Panc1 (cell line): ENCODE measurements around the gene FKBP10. TPM values are rescaled to one million over a fixed set of nuclear protein-coding genes. Genes with fewer than 3 reads are reported as not detected.

Experiments
- ATAC-seq: fragments of 200-7000 bp; cut with Tn5 transposase; 2 replicates; pipeline ENCODE4 v1.9.1; 2020; ENCODE audit warnings: mild to moderate bottlenecking, moderate library complexity
- BruUV-seq: library from RNA; stranded (reverse); fragments of 400-500 nt; replicated peaks from 2 replicates; lab custom pipeline; 2021; lab: Mats Ljungman, UMichigan
- CTCF ChIA-PET: fragments of 300-600 bp; sonication (Branson Sonifier 250); formaldehyde crosslinking; loops from one replicate; lab custom pipeline; 2022; ENCODE audit warnings: antibody characterized with exemption; lab: Charles Lee
- POLR2A ChIA-PET: fragments of 300-600 bp; sonication (Branson Sonifier 250); formaldehyde crosslinking; loops from one replicate; lab custom pipeline; 2022; ENCODE audit warnings: antibody characterized with exemption; lab: Charles Lee
- DNase-seq: peaks from one replicate; pipeline ENCODE4 v3.0.0-alpha.2; 2010; ENCODE audit warnings: low read depth, low spot score
- H3K27ac ChIP-seq: 2 replicates; pipeline ENCODE4 v1.5.1; 2011; ENCODE audit warnings: mild to moderate bottlenecking, low read length, inconsistent platforms
- H3K27me3 ChIP-seq: fragments of 200-500 bp; sonication (Bioruptor generic); 2 replicates; pipeline ENCODE4 v1.6.0; 2014; ENCODE audit warnings: low read length, inconsistent platforms; ENCODE audit not compliant: control insufficient read depth, insufficient read depth
- H3K36me3 ChIP-seq: fragments of 200-500 bp; sonication (Bioruptor generic); 2 replicates; pipeline ENCODE4 v1.5.1; 2014; ENCODE audit warnings: inconsistent platforms, mild to moderate bottlenecking, low read length, moderate library complexity; ENCODE audit not compliant: control insufficient read depth, insufficient read depth
- H3K4me1 ChIP-seq: 2 replicates; pipeline ENCODE4 v1.5.1; 2011; ENCODE audit warnings: inconsistent platforms, mild to moderate bottlenecking, low read length, moderate library complexity; ENCODE audit not compliant: control insufficient read depth, insufficient read depth
- H3K4me3 ChIP-seq, 2 experiments: 2 replicates each; pipeline ENCODE4 v1.5.1; 2011 to 2012; ENCODE audit warnings: low read depth in 2 of 2, low read length in 2 of 2, mild to moderate bottlenecking in 2 of 2, inconsistent platforms in 1 of 2, moderate library complexity in 1 of 2
- H3K9me3 ChIP-seq: fragments of 200-500 bp; sonication (Bioruptor generic); 2 replicates; pipeline ENCODE4 v1.5.1; 2014; ENCODE audit warnings: low read depth, mild to moderate bottlenecking, inconsistent platforms, low read length, moderate library complexity; ENCODE audit not compliant: control insufficient read depth, insufficient read depth
- CTCF ChIP-seq: fragments of 450-650 bp; IDR thresholded peaks from 2 replicates; pipeline ENCODE4 v1.5.1; 2017; ENCODE audit warnings: mild to moderate bottlenecking
- POLR2AphosphoS5 ChIP-seq: IDR thresholded peaks from 2 replicates; pipeline ENCODE4 v1.6.1; 2012; ENCODE audit warnings: mild to moderate bottlenecking, low read depth, low read length, moderate library complexity
- REST ChIP-seq, 2 experiments: IDR thresholded peaks; 2 replicates each; pipeline ENCODE4 v1.6.1; 2011 to 2012; ENCODE audit warnings: low read depth in 2 of 2, control low read depth in 1 of 2, low read length in 1 of 2, mild to moderate bottlenecking in 1 of 2, moderate library complexity in 1 of 2; ENCODE audit not compliant: insufficient read depth in 1 of 2
- SIN3A ChIP-seq: IDR thresholded peaks from 2 replicates; pipeline ENCODE4 v1.6.1; 2012; ENCODE audit warnings: low read depth, mild to moderate bottlenecking, low read length, moderate library complexity, borderline replicate concordance; ENCODE audit not compliant: insufficient read depth
- TCF7L2 ChIP-seq: IDR thresholded peaks from 2 replicates; pipeline ENCODE4 v1.6.1; 2011; ENCODE audit warnings: mild to moderate bottlenecking, low read depth, low read length, inconsistent platforms
- in situ Hi-C: cut with HindIII; loops from 2 replicates; pipeline ENCODE4 v1.10.0; 2016; ENCODE audit warnings: low sequenced_read_pairs, low pct_unique_long_range_greater_than_20kb
- intact Hi-C: fragments of 100-400 bp; cut with micrococcal nuclease; formaldehyde crosslinking; loops from one replicate; pipeline ENCODE4 v1.10.0; 2022; ENCODE audit not compliant: unreplicated experiment
- total RNA-seq: library from RNA; stranded (reverse); gene quantifications from one replicate; pipeline ENCODE4 v1.2.1, GENCODE V29; 2021; ENCODE audit not compliant: unreplicated experiment

FKBP10 gene
- total RNA-seq, 1 experiment from 2014 or later: 190 TPM

- ChIA-PET CTCF (no interaction called here), POLR2A (interaction anchor here (0.7 kb wide), 2 partner anchors 12 to 23 kb away, joined by 3 read pairs; no protein-coding TSS in a partner anchor)
- TF ChIP-seq CTCF (no peak), REST (IDR thresholded peaks at IDR 0.05; ENCODE audit: insufficient read depth in 1 of 2, low read depth in 2 of 2, low read length in 1 of 2) (no peak), TCF7L2 (no peak), POLR2AphosphoS5 (no peak), SIN3A (no peak)
- peak overlapping the region; percentile 69 to 85 for H3K4me3 ChIP-seq
- in situ Hi-C loops (no loop called here), intact Hi-C loops (no loop called here)
- H3K27me3 ChIP-seq: no peaks in the 10 kb centered on the region
- peak overlapping the region; percentile 79 for H3K27ac ChIP-seq
- no peaks in the 10 kb centered on the region; the same call in none of the 2 replicates for H3K36me3 ChIP-seq
- H3K9me3 ChIP-seq: no peaks in the 10 kb centered on the region
- BruUV-seq: no TSS peak
- no peak for DNase-seq
- peaks cover 5% of the 10 kb centered on the region; the same call in 1 of the 2 replicates for H3K4me1 ChIP-seq
- ATAC-seq: no peak; the same call in 1 of the 2 replicates
Observed at GRCh38 chr17:41864498-41864835, 51.7 kb downstream of the FKBP10 start.

- CTCF ChIA-PET: interaction anchor here (0.6 kb wide), 1 partner anchor 33 kb away, joined by 3 read pairs; no protein-coding TSS in a partner anchor
- TF ChIP-seq POLR2AphosphoS5 (no peak), SIN3A (peak; percentile 39; the same call in 1 of the 2 replicates)
- in situ Hi-C loops: no loop called here
Observed at GRCh38 chr17:41864836-41865595, 52.2 kb downstream of the FKBP10 start, which contains the start of gene KLHL11. Gene KLHL11, minus strand, starts transcription at chr17:41865423. Its CDS starts 53 bp downstream, at chr17:41865370.

More at GRCh38 chr17:41864836-41865595, 52.2 kb downstream of the FKBP10 start, which contains the start of gene KLHL11:
- intact Hi-C loops: no loop called here
- peaks cover 5% of the 10 kb centered on the region; the same call in 1 of the 2 replicates for H3K4me1 ChIP-seq
- H3K27ac ChIP-seq: peak within 1 kb of the TSS; percentile 79
- ATAC-seq: peak; percentile 98
- BruUV-seq: no TSS peak
- H3K9me3 ChIP-seq: no peaks in the 10 kb centered on the region
- peak; percentile 15 for DNase-seq
- H3K4me3 ChIP-seq: peak within 1 kb of the TSS; percentile 69 to 85
- POLR2A ChIA-PET: interaction anchor here (0.7 kb wide), 1 partner anchor 22 kb away, joined by 3 read pairs; no protein-coding TSS in a partner anchor
- no peaks in the 10 kb centered on the region; the same call in none of the 2 replicates for H3K36me3 ChIP-seq
- no peaks in the 10 kb centered on the region for H3K27me3 ChIP-seq
